DOHH2 (cell line): Measurements from ENCODE around the gene KRR1.
"Not testable (repeated sequence)": the region's sequence is repeated elsewhere in the genome, so short reads cannot be mapped to it uniquely, and the experiment has no call there.

ENCODE experiments used
- H3F3A ChIP-seq: fragments of 200-600 bp; sonication (generic), shearing (Covaris generic); 2 replicates; pipeline ENCODE4 v1.6.0; 2016; ENCODE audit warnings: antibody characterized with exemption, mild to moderate bottlenecking; ENCODE audit not compliant: control insufficient read depth, insufficient read depth
- H3K27ac ChIP-seq: fragments of 200-600 bp; sonication (generic); 2 replicates; pipeline ENCODE4 v1.5.1; 2014; ENCODE audit warnings: low read depth, mild to moderate bottlenecking, low read length, moderate library complexity
- H3K27me3 ChIP-seq: fragments of 200-600 bp; sonication (generic); 2 replicates; pipeline ENCODE4 v1.6.1; 2014; ENCODE audit warnings: mild to moderate bottlenecking, low read length, mixed read lengths; ENCODE audit not compliant: control insufficient read depth
- H3K36me3 ChIP-seq: fragments of 200-600 bp; sonication (generic); 2 replicates; pipeline ENCODE4 v1.6.1; 2014; ENCODE audit warnings: mild to moderate bottlenecking, low read length, moderate library complexity, mixed read lengths; ENCODE audit not compliant: control insufficient read depth
- H3K4me1 ChIP-seq: fragments of 200-600 bp; sonication (generic); 2 replicates; pipeline ENCODE4 v1.6.1; 2014; ENCODE audit warnings: mild to moderate bottlenecking, low read length, mixed read lengths; ENCODE audit not compliant: control insufficient read depth
- H3K4me2 ChIP-seq: fragments of 200-600 bp; sonication (generic); 2 replicates; pipeline ENCODE4 v1.6.0; 2014; ENCODE audit warnings: mild to moderate bottlenecking, low read length, moderate library complexity
- H3K4me3 ChIP-seq: fragments of 200-600 bp; sonication (generic); 2 replicates; pipeline ENCODE4 v1.5.1; 2014; ENCODE audit warnings: mild to moderate bottlenecking, low read length, mixed read lengths
- H3K79me2 ChIP-seq: fragments of 200-600 bp; sonication (generic); 2 replicates; pipeline ENCODE4 v1.6.1; 2014; ENCODE audit warnings: mild to moderate bottlenecking, low read length, mixed read lengths; ENCODE audit not compliant: control insufficient read depth
- H3K9me2 ChIP-seq: fragments of 200-600 bp; sonication (generic); replicated peaks from 2 replicates; pipeline ENCODE4 v1.6.1; 2014; ENCODE audit warnings: mild to moderate bottlenecking, low read length, mixed read lengths; ENCODE audit not compliant: control insufficient read depth
- H3K9me3 ChIP-seq: fragments of 200-600 bp; sonication (generic); 2 replicates; pipeline ENCODE4 v1.6.1; 2014; ENCODE audit warnings: antibody characterized with exemption, low read length, mixed read lengths; ENCODE audit not compliant: control insufficient read depth, insufficient read depth
- H4K20me1 ChIP-seq: fragments of 200-600 bp; sonication (generic); 2 replicates; pipeline ENCODE4 v1.6.0; 2014; ENCODE audit warnings: low read depth, mild to moderate bottlenecking, antibody characterized with exemption, low read length, moderate library complexity; ENCODE audit not compliant: control insufficient read depth, insufficient read depth
- CTCF ChIP-seq: fragments of 200-600 bp; sonication (generic); IDR thresholded peaks from one replicate; pipeline ENCODE4 v1.5.1; 2014; ENCODE audit warnings: antibody characterized with exemption, mild to moderate bottlenecking, low read depth, low read length; ENCODE audit not compliant: poor library complexity, severe bottlenecking
- EZH2phosphoT487 ChIP-seq: fragments of 200-600 bp; sonication (generic); IDR thresholded peaks from 2 replicates; pipeline ENCODE4 v1.6.1; 2017; ENCODE audit warnings: borderline replicate concordance, mild to moderate bottlenecking, antibody characterized with exemption, low read length, moderate library complexity, mixed read lengths

The KRR1 gene

GRCh38 chr12:75447691-75448393 lies 63.6 kb downstream of the KRR1 start:
- H3K36me3 ChIP-seq = no peaks in the 10 kb centered on the region
- H3K4me3 ChIP-seq = no peak overlapping the region
- TF ChIP-seq CTCF (no peak), EZH2phosphoT487 (no peak)
- no peak overlapping the region for H3K27ac ChIP-seq
- H3K4me2 ChIP-seq = no peak overlapping the region
- no peaks in the 10 kb centered on the region for H4K20me1 ChIP-seq
- no peaks in the 10 kb centered on the region for H3K27me3 ChIP-seq
- no peaks in the 10 kb centered on the region for H3F3A ChIP-seq
- H3K4me1 ChIP-seq = no peaks in the 10 kb centered on the region
- no peaks in the 10 kb centered on the region for H3K9me3 ChIP-seq
- no peaks in the 10 kb centered on the region for H3K79me2 ChIP-seq
- no peaks in the 10 kb centered on the region for H3K9me2 ChIP-seq

- no peaks in the 10 kb centered on the region for H3K9me3 ChIP-seq
- H4K20me1 ChIP-seq = no peaks in the 10 kb centered on the region
- H3K27me3 ChIP-seq = no peaks in the 10 kb centered on the region
- H3K36me3 ChIP-seq = no peaks in the 10 kb centered on the region
- no peak overlapping the region for H3K4me3 ChIP-seq
- no peaks in the 10 kb centered on the region for H3K4me1 ChIP-seq
- H3K79me2 ChIP-seq = no peaks in the 10 kb centered on the region
- no peaks in the 10 kb centered on the region for H3F3A ChIP-seq
- no peaks in the 10 kb centered on the region for H3K9me2 ChIP-seq
- no peak overlapping the region for H3K4me2 ChIP-seq
- H3K27ac ChIP-seq = no peak overlapping the region
- TF ChIP-seq EZH2phosphoT487 (no peak), CTCF (no peak)
Observed at GRCh38 chr12:75446857-75447256, 64.6 kb downstream of the KRR1 start.

- H4K20me1 ChIP-seq, H3K27me3 ChIP-seq, H3K27ac ChIP-seq, H3K4me3 ChIP-seq, H3K79me2 ChIP-seq, H3K9me2 ChIP-seq, H3K36me3 ChIP-seq, H3K9me3 ChIP-seq, H3F3A ChIP-seq, H3K4me2 ChIP-seq, H3K4me1 ChIP-seq: not testable (repeated sequence)
Observed at GRCh38 chr12:75445137-75445507, 66.3 kb downstream of the KRR1 start.

GRCh38 chr12:75444429-75445136 lies 66.8 kb downstream of the KRR1 start:
- no peak for TF ChIP-seq CTCF
- TF ChIP-seq EZH2phosphoT487 = no peak
- no peaks in the 10 kb centered on the region for H3K4me1 ChIP-seq
- H3K4me2 ChIP-seq = no peak overlapping the region
- no peaks in the 10 kb centered on the region for H3K79me2 ChIP-seq
- no peaks in the 10 kb centered on the region for H3K36me3 ChIP-seq
- H3K27me3 ChIP-seq = no peaks in the 10 kb centered on the region
- H3F3A ChIP-seq = no peaks in the 10 kb centered on the region
- H3K9me3 ChIP-seq = no peaks in the 10 kb centered on the region
- no peaks in the 10 kb centered on the region for H4K20me1 ChIP-seq
- no peak overlapping the region for H3K4me3 ChIP-seq
- H3K9me2 ChIP-seq = no peaks in the 10 kb centered on the region
- H3K27ac ChIP-seq = no peak overlapping the region
